AG10803 (cell line): ENCODE results near the gene TRIM8.

ENCODE experiments used
- DNase-seq: peaks from one replicate; pipeline ENCODE4 v3.0.0; 2010; ENCODE audit warnings: low read depth
- H3K4me3 ChIP-seq: 2 replicates; pipeline ENCODE4 v1.5.1; 2011; ENCODE audit warnings: mild to moderate bottlenecking, low read length, control low read depth
- CTCF ChIP-seq: conservative IDR thresholded peaks from 2 replicates; pipeline ENCODE4 v1.5.1; 2011; ENCODE audit warnings: mild to moderate bottlenecking, low read length, control low read depth, inconsistent platforms

The TRIM8 gene

GRCh38 chr10:102702742-102703141, 58.5 kb downstream of the TRIM8 start:
- DNase-seq, result no peak

GRCh38 chr10:102704915-102705314, 60.6 kb downstream of the TRIM8 start:
- H3K4me3 ChIP-seq, result no peak overlapping the region
- no peak for TF ChIP-seq CTCF
- peak; percentile 70 for DNase-seq

More at GRCh38 chr10:102702742-102703141, 58.5 kb downstream of the TRIM8 start:
- TF ChIP-seq CTCF, result no peak
- H3K4me3 ChIP-seq, result no peak overlapping the region

DNA sequence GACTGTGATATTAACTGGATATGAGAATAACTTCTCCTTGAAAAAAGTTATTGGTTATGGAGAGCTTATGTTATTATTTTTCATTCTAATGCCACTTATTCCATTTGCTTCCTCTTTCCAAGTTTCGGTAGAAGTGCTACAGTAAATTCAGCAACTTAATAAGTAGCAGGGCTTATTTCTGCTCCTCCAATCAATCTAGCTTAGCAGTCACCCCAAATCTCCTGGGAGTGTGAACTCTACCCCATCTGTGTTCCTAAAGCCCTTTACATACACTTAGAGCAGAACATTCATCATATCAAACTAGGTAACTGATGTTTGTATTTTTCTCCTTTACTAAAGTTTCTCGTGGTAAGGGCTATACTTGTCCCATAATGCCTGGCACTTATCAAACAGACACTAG, 61.3 kb downstream of the TRIM8 start:
- H3K4me3 ChIP-seq, result no peak overlapping the region
- no peak for DNase-seq
- no peak for TF ChIP-seq CTCF
